SU-DHL-6 (cell line): Measurements from ENCODE around the gene ZBTB44.

ENCODE experiments used
- H2AFZ ChIP-seq: fragments of 200-600 bp; sonication (generic); 2 replicates; pipeline ENCODE4 v1.6.1; 2014; ENCODE audit warnings: low read depth, mild to moderate bottlenecking, moderate library complexity, mixed read lengths, antibody characterized with exemption, low read length; ENCODE audit not compliant: severe bottlenecking
- H3F3A ChIP-seq: fragments of 200-600 bp; shearing (Covaris generic); 2 replicates; pipeline ENCODE4 v1.6.0; 2016; ENCODE audit warnings: antibody characterized with exemption, mild to moderate bottlenecking; ENCODE audit not compliant: insufficient read depth
- H3K27ac ChIP-seq: fragments of 200-600 bp; sonication (generic); 2 replicates; pipeline ENCODE4 v1.5.1; 2016; ENCODE audit warnings: low read depth, mild to moderate bottlenecking, low read length, moderate library complexity, mixed read lengths
- H3K27me3 ChIP-seq: fragments of 200-600 bp; sonication (generic), shearing (Covaris generic); 2 replicates; pipeline ENCODE4 v1.6.0; 2014; ENCODE audit warnings: mild to moderate bottlenecking, low read length
- H3K36me3 ChIP-seq: fragments of 200-600 bp; sonication (generic); 2 replicates; pipeline ENCODE4 v1.6.1; 2014; ENCODE audit warnings: mild to moderate bottlenecking, low read length, mixed read lengths
- H3K4me2 ChIP-seq: fragments of 300-600, 200-600 bp; shearing (Covaris generic), sonication (generic); 2 replicates; pipeline ENCODE4 v1.6.0; 2014; ENCODE audit warnings: low read length, low read depth, mild to moderate bottlenecking; ENCODE audit not compliant: poor library complexity, severe bottlenecking
- H3K4me3 ChIP-seq: fragments of 200-600 bp; sonication (generic); 2 replicates; pipeline ENCODE4 v1.5.1; 2014; ENCODE audit warnings: antibody characterized with exemption, low read length, mild to moderate bottlenecking, mixed read lengths; ENCODE audit not compliant: insufficient read depth, poor library complexity, severe bottlenecking
- H3K79me2 ChIP-seq: fragments of 200-600 bp; sonication (generic); 2 replicates; pipeline ENCODE4 v1.6.1; 2014; ENCODE audit warnings: mild to moderate bottlenecking, low read length, moderate library complexity; ENCODE audit not compliant: insufficient read depth
- H3K9ac ChIP-seq: fragments of 200-600 bp; sonication (generic); 2 replicates; pipeline ENCODE4 v1.7.0; 2014; ENCODE audit warnings: mild to moderate bottlenecking, low read length
- H3K9me2 ChIP-seq: fragments of 200-600 bp; sonication (generic); replicated peaks from 2 replicates; pipeline ENCODE4 v1.6.1; 2014; ENCODE audit warnings: low read length; ENCODE audit not compliant: insufficient read depth
- H3K9me3 ChIP-seq: fragments of 200-600 bp; sonication (generic); 2 replicates; pipeline ENCODE4 v1.6.1; 2014; ENCODE audit warnings: low read length, mixed read lengths; ENCODE audit not compliant: insufficient read depth
- H4K20me1 ChIP-seq: fragments of 200-600 bp; sonication (generic); 2 replicates; pipeline ENCODE4 v1.6.1; 2014; ENCODE audit warnings: low read depth, mild to moderate bottlenecking, antibody characterized with exemption, low read length, moderate library complexity, mixed read lengths
- CTCF ChIP-seq: fragments of 200-600 bp; sonication (generic); IDR thresholded peaks from one replicate; pipeline ENCODE4 v1.5.1; 2017; ENCODE audit warnings: antibody characterized with exemption, mild to moderate bottlenecking, low read length, moderate library complexity; ENCODE audit not compliant: insufficient read depth, poor library complexity, severe bottlenecking
- EZH2phosphoT487 ChIP-seq: fragments of 200-600 bp; sonication (generic), shearing (Covaris generic); conservative IDR thresholded peaks from 2 replicates; pipeline ENCODE4 v1.6.1; 2018; ENCODE audit warnings: mild to moderate bottlenecking, antibody characterized with exemption, low read length, moderate library complexity, mixed read lengths

The ZBTB44 gene

GRCh38 chr11:130213979-130214281 is 100.8 kb downstream of the ZBTB44 start:
- no peak overlapping the region for H2AFZ ChIP-seq
- no peaks in the 10 kb centered on the region for H3K9me3 ChIP-seq
- TF ChIP-seq CTCF (no peak), EZH2phosphoT487 (no peak)
- no peaks in the 10 kb centered on the region for H3K27me3 ChIP-seq
- H3K27ac ChIP-seq = no peak overlapping the region
- H3K36me3 ChIP-seq = no peaks in the 10 kb centered on the region
- no peaks in the 10 kb centered on the region for H4K20me1 ChIP-seq
- no peaks in the 10 kb centered on the region for H3K79me2 ChIP-seq
- no peaks in the 10 kb centered on the region for H3F3A ChIP-seq
- no peak overlapping the region for H3K9ac ChIP-seq
- H3K4me2 ChIP-seq = no peak overlapping the region
- no peaks in the 10 kb centered on the region for H3K9me2 ChIP-seq
- H3K4me3 ChIP-seq = no peak overlapping the region

- no peaks in the 10 kb centered on the region for H3K9me2 ChIP-seq
- H2AFZ ChIP-seq = no peak overlapping the region
- no peaks in the 10 kb centered on the region for H3K36me3 ChIP-seq
- H3K27ac ChIP-seq = no peak overlapping the region
- H3K4me3 ChIP-seq = no peak overlapping the region
- TF ChIP-seq CTCF = peak; percentile 54
- no peak for TF ChIP-seq EZH2phosphoT487
- H3K9me3 ChIP-seq = no peaks in the 10 kb centered on the region
- H4K20me1 ChIP-seq = no peaks in the 10 kb centered on the region
- H3K4me2 ChIP-seq = no peak overlapping the region
- H3F3A ChIP-seq = no peaks in the 10 kb centered on the region
- no peaks in the 10 kb centered on the region for H3K27me3 ChIP-seq
- no peak overlapping the region for H3K9ac ChIP-seq
- no peaks in the 10 kb centered on the region for H3K79me2 ChIP-seq
Measured at GRCh38 chr11:130213143-130213978, 101.4 kb downstream of the ZBTB44 start.

- Histone ChIP-seq H3K9ac (no peak overlapping the region), H2AFZ (no peak overlapping the region), H3K9me3 (no peaks in the 10 kb centered on the region), H3F3A (no peaks in the 10 kb centered on the region), H3K79me2 (no peaks in the 10 kb centered on the region), H3K4me2 (no peak overlapping the region), H3K36me3 (no peaks in the 10 kb centered on the region), H3K9me2 (no peaks in the 10 kb centered on the region), H4K20me1 (no peaks in the 10 kb centered on the region), H3K4me3 (no peak overlapping the region), H3K27me3 (no peaks in the 10 kb centered on the region), H3K27ac (no peak overlapping the region)
- TF ChIP-seq EZH2phosphoT487 (no peak), CTCF (no peak)
Measured at GRCh38 chr11:130212431-130212961, 102.2 kb downstream of the ZBTB44 start.
